Liver (tissue), 2 donors: ENCODE results near the gene SHROOM1.

ENCODE experiments used
- JUND ChIP-seq, 2 donors: IDR thresholded peaks; 2 replicates each; pipeline ENCODE4 v1.6.1; 2016; ENCODE audit warnings: antibody characterized with exemption in 2 of 2
- YY1 ChIP-seq: IDR thresholded peaks from 2 replicates; pipeline ENCODE4 v1.6.1; 2016; ENCODE audit warnings: antibody characterized with exemption, mild to moderate bottlenecking
- TF ChIP-seq, protein P1 (sequence below): IDR thresholded peaks from 2 replicates; pipeline ENCODE4 v1.6.1; 2016; ENCODE audit warnings: antibody characterized with exemption, mild to moderate bottlenecking
- TF ChIP-seq, protein P2 (sequence below): IDR thresholded peaks from 2 replicates; pipeline ENCODE4 v1.6.1; 2016; ENCODE audit warnings: antibody characterized with exemption
- donor health status: healthy.

DNA sequence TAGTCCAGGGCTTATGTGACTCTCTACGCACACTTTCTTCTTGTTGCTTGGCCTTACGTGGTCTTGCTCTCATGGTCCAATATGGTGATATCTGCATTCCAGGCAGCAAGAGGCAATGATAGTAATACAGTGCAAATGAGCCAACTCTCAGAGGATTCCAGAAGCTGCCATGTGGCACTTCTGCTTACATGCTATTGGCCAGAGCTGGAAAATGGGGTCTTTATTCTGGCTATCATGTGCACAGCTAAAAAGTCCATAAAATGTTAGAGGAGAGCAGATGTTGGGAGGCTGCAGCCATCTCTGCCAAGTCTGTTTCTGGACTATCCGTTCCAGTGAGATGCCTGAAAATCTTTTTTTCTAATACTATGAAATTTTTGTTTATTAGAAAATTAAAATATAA, 50.5 kb downstream of the SHROOM1 start:
- TF ChIP-seq, protein P1, sequence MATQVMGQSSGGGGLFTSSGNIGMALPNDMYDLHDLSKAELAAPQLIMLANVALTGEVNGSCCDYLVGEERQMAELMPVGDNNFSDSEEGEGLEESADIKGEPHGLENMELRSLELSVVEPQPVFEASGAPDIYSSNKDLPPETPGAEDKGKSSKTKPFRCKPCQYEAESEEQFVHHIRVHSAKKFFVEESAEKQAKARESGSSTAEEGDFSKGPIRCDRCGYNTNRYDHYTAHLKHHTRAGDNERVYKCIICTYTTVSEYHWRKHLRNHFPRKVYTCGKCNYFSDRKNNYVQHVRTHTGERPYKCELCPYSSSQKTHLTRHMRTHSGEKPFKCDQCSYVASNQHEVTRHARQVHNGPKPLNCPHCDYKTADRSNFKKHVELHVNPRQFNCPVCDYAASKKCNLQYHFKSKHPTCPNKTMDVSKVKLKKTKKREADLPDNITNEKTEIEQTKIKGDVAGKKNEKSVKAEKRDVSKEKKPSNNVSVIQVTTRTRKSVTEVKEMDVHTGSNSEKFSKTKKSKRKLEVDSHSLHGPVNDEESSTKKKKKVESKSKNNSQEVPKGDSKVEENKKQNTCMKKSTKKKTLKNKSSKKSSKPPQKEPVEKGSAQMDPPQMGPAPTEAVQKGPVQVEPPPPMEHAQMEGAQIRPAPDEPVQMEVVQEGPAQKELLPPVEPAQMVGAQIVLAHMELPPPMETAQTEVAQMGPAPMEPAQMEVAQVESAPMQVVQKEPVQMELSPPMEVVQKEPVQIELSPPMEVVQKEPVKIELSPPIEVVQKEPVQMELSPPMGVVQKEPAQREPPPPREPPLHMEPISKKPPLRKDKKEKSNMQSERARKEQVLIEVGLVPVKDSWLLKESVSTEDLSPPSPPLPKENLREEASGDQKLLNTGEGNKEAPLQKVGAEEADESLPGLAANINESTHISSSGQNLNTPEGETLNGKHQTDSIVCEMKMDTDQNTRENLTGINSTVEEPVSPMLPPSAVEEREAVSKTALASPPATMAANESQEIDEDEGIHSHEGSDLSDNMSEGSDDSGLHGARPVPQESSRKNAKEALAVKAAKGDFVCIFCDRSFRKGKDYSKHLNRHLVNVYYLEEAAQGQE = no peak
- TF ChIP-seq, protein P2, sequence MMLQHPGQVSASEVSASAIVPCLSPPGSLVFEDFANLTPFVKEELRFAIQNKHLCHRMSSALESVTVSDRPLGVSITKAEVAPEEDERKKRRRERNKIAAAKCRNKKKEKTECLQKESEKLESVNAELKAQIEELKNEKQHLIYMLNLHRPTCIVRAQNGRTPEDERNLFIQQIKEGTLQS = no peak
- TF ChIP-seq YY1 = no peak
- no peak for TF ChIP-seq JUND (IDR thresholded peaks at IDR 0.05)
